PC-9 (cell line): Measurements from ENCODE around the gene SNRPB2. TPM values are rescaled to one million over a fixed set of nuclear protein-coding genes. Genes with fewer than 3 reads are reported as not detected.

Experiments used
- BruUV-seq: library from RNA; stranded (reverse); fragments of 400-500 nt; replicated peaks from 2 replicates; lab custom pipeline; 2021; lab: Mats Ljungman, UMichigan
- CTCF ChIA-PET: fragments of 300-600 bp; sonication (Branson Sonifier 250); formaldehyde crosslinking; loops from one replicate; lab custom pipeline; 2022; ENCODE audit warnings: antibody characterized with exemption; lab: Charles Lee
- POLR2A ChIA-PET: fragments of 300-600 bp; sonication (Branson Sonifier 250); formaldehyde crosslinking; loops from one replicate; lab custom pipeline; 2022; ENCODE audit warnings: antibody characterized with exemption; ENCODE audit not compliant: unreplicated experiment; lab: Charles Lee
- DNase-seq, 2 experiments: peaks; one replicate each; pipeline versions ENCODE4 v3.0.0 to v3.0.0-alpha.2; 2015 to 2022; ENCODE audit warnings: mixed read lengths in 1 of 2
- H2AFZ ChIP-seq: fragments of 200-600 bp; sonication (generic); 2 replicates; pipeline ENCODE4 v1.8.1; 2017; ENCODE audit warnings: antibody characterized with exemption
- H3F3A ChIP-seq: fragments of 200-600 bp; sonication (generic); 2 replicates; pipeline ENCODE4 v1.8.1; 2017; ENCODE audit warnings: antibody characterized with exemption, mild to moderate bottlenecking, low read depth; ENCODE audit not compliant: insufficient read depth
- H3K27ac ChIP-seq: fragments of 200-600 bp; sonication (generic); 2 replicates; pipeline ENCODE4 v1.6.1; 2016; ENCODE audit warnings: mixed run types
- H3K27me3 ChIP-seq: fragments of 200-600 bp; sonication (generic); 2 replicates; pipeline ENCODE4 v1.6.1; 2016; ENCODE audit warnings: low read depth, mixed run types; ENCODE audit not compliant: insufficient read depth
- H3K36me3 ChIP-seq: fragments of 200-600 bp; sonication (generic); 2 replicates; pipeline ENCODE4 v1.6.1; 2016; ENCODE audit warnings: low read depth, mixed run types
- H3K4me1 ChIP-seq: fragments of 200-600 bp; sonication (generic); replicated peaks from 2 replicates; pipeline ENCODE4 v1.6.1; 2016; ENCODE audit warnings: mixed run types; ENCODE audit not compliant: insufficient read depth
- H3K4me2 ChIP-seq: fragments of 200-600 bp; sonication (generic); 2 replicates; pipeline ENCODE4 v1.6.1; 2017; ENCODE audit warnings: mixed run types
- H3K4me3 ChIP-seq: fragments of 200-600 bp; sonication (generic); 2 replicates; pipeline ENCODE4 v1.6.1; 2016; ENCODE audit warnings: mixed run types
- H3K79me2 ChIP-seq: fragments of 200-600 bp; sonication (generic); 2 replicates; pipeline ENCODE4 v1.6.1; 2017; ENCODE audit warnings: low read depth, mixed run types
- H3K9me2 ChIP-seq: fragments of 200-600 bp; sonication (generic); 2 replicates; pipeline ENCODE4 v1.8.1; 2017; ENCODE audit warnings: mild to moderate bottlenecking; ENCODE audit not compliant: insufficient read depth
- H3K9me3 ChIP-seq: fragments of 200-600 bp; sonication (generic); 2 replicates; pipeline ENCODE4 v1.8.1; 2016; ENCODE audit warnings: low read depth; ENCODE audit not compliant: insufficient read depth
- H4K20me1 ChIP-seq: fragments of 200-600 bp; sonication (generic); 2 replicates; pipeline ENCODE4 v1.8.1; 2017; ENCODE audit not compliant: insufficient read depth
- CTCF ChIP-seq: fragments of 200-600 bp; sonication (generic); conservative IDR thresholded peaks from 2 replicates; pipeline ENCODE4 v1.6.1; 2017; ENCODE audit warnings: mixed run types, antibody characterized with exemption, mild to moderate bottlenecking, moderate library complexity
- EZH2 ChIP-seq: fragments of 200-600 bp; sonication (generic); IDR thresholded peaks from 2 replicates; pipeline ENCODE4 v1.8.0; 2017; ENCODE audit warnings: antibody characterized with exemption, low read depth
- intact Hi-C: fragments of 100-400 bp; cut with micrococcal nuclease; formaldehyde crosslinking; loops from one replicate; pipeline ENCODE4 v1.10.0; 2022; ENCODE audit not compliant: unreplicated experiment
- total RNA-seq: library from RNA; stranded (reverse); gene quantifications from 2 replicates; pipeline ENCODE4 v1.2.3, GENCODE V29; 2021

The SNRPB2 gene
- total RNA-seq, 1 experiment from 2014 or later, result 57.9 TPM

DNA sequence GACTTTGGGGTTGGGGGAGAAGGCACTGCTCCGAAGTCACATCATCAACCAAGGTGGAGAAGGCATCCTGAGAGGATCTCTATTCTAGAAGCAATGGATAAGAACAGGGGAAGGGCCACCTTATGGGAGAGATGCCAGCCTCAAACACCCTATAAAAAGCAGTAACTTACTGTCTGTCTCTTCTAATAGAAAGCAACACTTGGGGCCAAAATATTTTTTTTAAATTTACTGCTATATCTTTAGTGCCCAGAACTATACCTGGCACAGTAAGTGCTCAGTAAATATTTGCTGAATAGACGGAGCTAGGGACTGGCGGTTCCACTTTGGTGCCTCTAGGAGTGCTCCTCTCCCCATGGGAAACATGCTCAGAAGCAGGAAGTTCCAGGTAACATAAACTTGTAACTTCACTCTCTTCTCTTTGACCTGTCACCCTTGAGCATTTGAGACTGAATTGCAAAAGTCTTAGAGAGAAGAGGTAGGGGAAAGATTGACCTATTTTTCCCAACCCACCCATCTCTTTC is 17.5 kb downstream of the SNRPB2 start:
- Histone ChIP-seq H2AFZ (no peak overlapping the region), H3K9me2 (no peaks in the 10 kb centered on the region; the same call in 1 of the 2 replicates), H3K4me1 (no peaks in the 10 kb centered on the region), H3K36me3 (no peaks in the 10 kb centered on the region), H3K27ac (no peak overlapping the region), H3K79me2 (no peaks in the 10 kb centered on the region), H3K27me3 (no peaks in the 10 kb centered on the region), H4K20me1 (no peaks in the 10 kb centered on the region), H3K4me2 (no peak overlapping the region), H3K4me3 (no peak overlapping the region), H3K9me3 (no peaks in the 10 kb centered on the region), H3F3A (no peaks in the 10 kb centered on the region)
- DNase-seq, result no peak
- ChIA-PET CTCF (no interaction called here), POLR2A (interaction anchor here (0.5 kb wide), 1 partner anchor 381 kb away, joined by 3 read pairs; no protein-coding TSS in a partner anchor)
- BruUV-seq, result no TSS peak
- TF ChIP-seq EZH2 (no peak), CTCF (no peak; the same call in 1 of the 2 replicates)
- intact Hi-C loops, result no loop called here

DNA sequence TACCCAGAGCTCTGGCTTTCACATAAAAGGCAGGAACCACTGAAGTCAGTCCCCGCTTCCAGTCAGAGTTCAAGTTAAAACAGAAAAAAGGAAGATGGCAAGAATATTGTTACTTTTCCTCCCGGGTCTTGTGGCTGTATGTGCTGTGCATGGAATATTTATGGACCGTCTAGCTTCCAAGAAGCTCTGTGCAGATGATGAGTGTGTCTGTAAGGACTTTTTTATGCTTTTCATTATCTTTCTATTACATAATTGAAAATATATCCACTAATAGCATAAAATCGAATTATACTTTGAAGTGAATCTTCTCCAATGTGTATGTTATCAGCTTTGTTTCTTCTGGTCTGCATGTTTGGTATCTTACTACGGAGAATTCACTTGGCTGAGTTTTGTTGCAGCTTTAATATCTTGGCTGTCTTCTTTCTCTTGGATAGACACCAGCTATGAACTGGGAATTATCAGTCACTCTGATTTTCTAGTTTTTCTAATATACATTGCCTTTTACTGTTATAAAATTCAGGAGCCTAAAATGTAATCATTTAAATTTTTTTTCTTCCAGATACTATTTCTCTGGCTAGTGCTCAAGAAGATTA is 18.6 kb downstream of the SNRPB2 start, which contains the start of gene OTOR:
OTOR (plus strand) TSS at position 51 of the 593 bp plus-strand sequence; CDS start at position 95, 44 bp downstream.
- Histone ChIP-seq H3K27ac (no peak within 1 kb of the TSS), H2AFZ (no peak within 1 kb of the TSS), H3K27me3 (no peaks in the 10 kb centered on the region), H3K4me2 (no peak within 1 kb of the TSS), H3K79me2 (no peaks in the 10 kb centered on the region), H3K9me2 (no peaks in the 10 kb centered on the region), H4K20me1 (no peaks in the 10 kb centered on the region), H3K4me3 (no peak within 1 kb of the TSS), H3F3A (no peaks in the 10 kb centered on the region), H3K36me3 (no peaks in the 10 kb centered on the region), H3K4me1 (no peaks in the 10 kb centered on the region), H3K9me3 (no peaks in the 10 kb centered on the region)
- no TSS peak for BruUV-seq
- ChIA-PET POLR2A (no interaction called here), CTCF (no interaction called here)
- TF ChIP-seq EZH2, result no peak
- no peak for TF ChIP-seq CTCF
- no peak for DNase-seq
- intact Hi-C loops, result no loop called here

GRCh38 chr20:16749573-16749972 is 19.7 kb downstream of the SNRPB2 start:
- Histone ChIP-seq H3K4me3 (no peak overlapping the region), H3K36me3 (no peaks in the 10 kb centered on the region), H3K4me2 (no peak overlapping the region), H4K20me1 (no peaks in the 10 kb centered on the region), H2AFZ (no peak overlapping the region; the same call in 1 of the 2 replicates), H3K9me3 (no peaks in the 10 kb centered on the region), H3K27me3 (no peaks in the 10 kb centered on the region), H3K9me2 (no peaks in the 10 kb centered on the region), H3K27ac (no peak overlapping the region), H3K4me1 (no peaks in the 10 kb centered on the region), H3F3A (no peaks in the 10 kb centered on the region), H3K79me2 (no peaks in the 10 kb centered on the region)
- CTCF ChIA-PET, result no interaction called here
- DNase-seq, result no peak
- intact Hi-C loops, result no loop called here
- BruUV-seq, result no TSS peak
- TF ChIP-seq CTCF (no peak), EZH2 (no peak)
- POLR2A ChIA-PET, result no interaction called here
